Measurements from ENCODE around the gene GTF2A1.
A peak's percentile ranks its signal among the peaks of the same experiment; 100 is the strongest.
"Not testable (repeated sequence)": the region's sequence is repeated elsewhere in the genome, so short reads cannot be mapped to it uniquely, and the experiment has no call there.

The GTF2A1 gene

DNA sequence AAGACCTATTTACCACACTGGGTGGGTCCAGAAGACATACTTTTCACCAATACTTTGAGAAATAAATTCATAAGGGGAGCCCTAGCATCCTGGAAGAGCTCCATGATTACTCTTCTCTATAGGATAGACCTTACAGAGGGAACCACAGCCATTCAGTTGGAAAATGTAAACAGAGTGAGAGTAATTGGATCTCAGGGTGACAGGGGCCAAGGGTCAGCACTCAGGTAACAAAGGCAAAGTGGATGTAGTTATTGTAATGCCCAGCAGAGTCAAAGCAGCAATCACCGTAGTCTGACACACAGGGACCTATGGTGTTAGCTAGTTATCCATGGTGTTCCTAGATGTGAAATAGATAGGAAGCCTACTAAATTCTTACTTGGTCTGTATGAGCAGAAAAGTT lies 10.8 kb upstream of the GTF2A1 start:
- DNase-seq (ENCODE audit: low spot score): no peak

DNA sequence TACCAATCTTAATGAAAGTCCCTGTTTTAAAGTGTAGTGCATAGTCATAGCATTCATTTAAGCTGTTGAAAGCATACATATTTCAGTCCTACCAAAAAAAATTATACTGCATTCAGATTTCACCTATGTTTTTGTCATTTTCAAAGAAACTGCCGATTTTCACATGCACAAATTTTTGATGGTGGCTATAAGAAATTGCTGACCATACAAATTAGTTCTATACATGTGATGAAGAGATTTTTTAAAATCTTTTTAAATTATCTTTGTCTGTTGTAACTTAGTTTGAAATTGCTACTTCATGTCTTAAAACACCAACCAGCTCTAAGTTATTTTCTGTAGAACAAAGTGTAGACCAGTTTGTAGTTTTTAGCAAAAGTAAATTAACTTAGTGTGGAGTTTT lies 3.5 kb upstream of the GTF2A1 start:
- no peak for DNase-seq (ENCODE audit: low spot score)

DNA sequence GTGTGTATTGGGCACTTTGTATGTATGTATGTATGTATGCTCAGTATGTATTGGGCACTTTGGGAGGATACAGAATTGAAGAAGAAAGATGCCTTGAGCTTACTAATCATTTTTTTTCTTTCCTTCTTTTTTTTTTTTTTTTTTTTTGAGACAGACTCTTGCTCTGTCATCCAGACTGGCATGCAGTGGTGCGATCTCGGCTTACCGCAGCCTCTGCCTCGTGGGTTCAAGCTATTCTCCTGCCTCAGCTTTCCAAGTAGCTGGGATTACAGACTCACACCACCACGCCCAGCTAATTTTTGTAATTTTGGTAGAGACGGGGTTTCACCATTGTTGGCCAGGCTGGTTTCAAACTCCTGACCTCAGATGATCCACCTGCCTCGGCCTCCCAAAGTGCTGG lies 3.0 kb upstream of the GTF2A1 start:
- DNase-seq (ENCODE audit: low spot score): not testable (repeated sequence)

DNA sequence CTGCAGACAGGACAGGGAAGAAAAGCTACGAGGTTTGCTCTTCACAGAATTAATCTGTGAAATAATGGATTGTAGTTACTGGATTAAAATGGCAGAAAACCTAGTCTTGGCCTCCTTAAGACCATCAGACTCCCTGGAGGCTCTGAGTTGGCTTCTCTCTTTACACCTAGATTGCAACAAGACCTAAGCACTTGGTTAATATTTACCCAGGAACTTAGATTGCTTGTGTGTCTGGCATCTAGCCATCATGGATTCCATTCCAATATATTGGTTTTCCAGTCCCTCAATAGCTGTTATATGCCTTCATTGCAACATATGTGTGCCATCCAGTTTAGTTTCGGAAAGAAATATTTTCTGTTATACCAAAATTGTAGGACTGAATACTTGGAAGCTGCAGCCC lies 1.9 kb upstream of the GTF2A1 start:
- DNase-seq (ENCODE audit: low spot score): no peak

GRCh38 chr14:81222126-81222525 lies 1.4 kb upstream of the GTF2A1 start:
- DNase-seq (ENCODE audit: low spot score): no peak

DNA sequence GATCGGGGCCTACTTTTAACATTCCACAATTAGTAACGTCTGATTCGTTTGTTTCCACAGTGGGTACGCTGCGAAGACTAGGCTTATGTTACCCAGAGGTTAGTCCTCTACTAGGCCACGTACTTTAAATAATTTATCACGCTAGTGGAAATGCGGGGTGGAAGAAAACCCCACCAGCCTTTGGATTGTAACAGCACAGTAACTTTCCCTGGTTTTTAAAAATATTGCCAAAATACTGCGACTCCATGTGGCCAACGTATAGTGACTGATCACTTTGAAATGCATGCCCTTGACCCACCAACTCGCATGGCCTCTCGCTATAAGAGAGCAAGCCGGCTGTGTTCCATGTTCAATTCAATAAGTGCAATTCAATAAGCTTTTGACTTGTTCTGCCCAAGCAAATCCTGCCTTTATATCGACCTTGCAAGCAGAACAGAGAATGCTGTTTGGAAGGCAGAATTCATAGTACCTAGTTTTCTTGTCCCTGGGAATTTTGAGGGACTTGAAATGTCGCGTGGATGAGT lies 882 bp upstream of the GTF2A1 start:
- DNase-seq (ENCODE audit: low spot score): no peak

DNA sequence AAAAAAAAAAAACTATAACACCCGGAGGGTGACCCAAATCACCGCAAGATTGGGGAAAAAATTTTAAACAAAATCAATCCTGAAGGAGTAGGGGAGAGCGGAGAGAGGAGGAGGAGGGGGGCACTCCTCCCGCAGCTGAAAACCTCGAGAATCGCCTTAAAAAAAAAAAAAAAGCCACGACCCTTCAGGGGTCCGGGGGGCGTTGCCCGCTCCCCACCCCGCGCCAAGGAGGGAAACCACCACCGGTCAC lies 254 bp downstream of the GTF2A1 start:
- no peak for DNase-seq (ENCODE audit: low spot score)

- DNase-seq (ENCODE audit: low spot score): peak; percentile 73
Measured at GRCh38 chr14:81219759-81220579, 790 bp downstream of the GTF2A1 start.

DNA sequence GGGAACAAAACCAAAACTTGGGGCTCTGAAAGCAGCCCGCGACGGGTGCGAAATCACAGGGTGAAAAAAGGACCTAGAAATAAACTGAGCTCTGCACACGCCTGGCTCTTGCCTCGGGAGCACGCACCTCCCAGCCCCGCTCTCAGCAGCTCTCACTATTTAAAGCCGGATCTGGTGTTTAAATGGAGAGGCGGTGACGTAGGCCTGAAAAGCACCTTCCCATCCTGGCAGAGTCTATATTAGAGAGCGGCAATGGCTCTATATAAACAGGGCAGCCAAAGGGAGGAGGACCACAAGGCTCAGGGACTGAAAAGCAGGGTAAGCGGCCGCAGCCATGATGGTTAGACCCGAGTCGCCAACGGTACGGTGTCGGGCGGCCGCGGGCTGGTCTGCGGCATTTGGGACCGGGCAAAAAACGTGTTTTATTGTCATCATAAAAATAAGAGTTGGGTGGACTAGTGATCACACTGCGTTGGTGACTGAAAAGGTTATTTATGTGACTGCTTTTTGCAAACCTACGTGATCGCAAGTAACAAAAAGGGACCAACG lies 1.5 kb downstream of the GTF2A1 start:
- DNase-seq (ENCODE audit: low spot score): peak; percentile 94

DNA sequence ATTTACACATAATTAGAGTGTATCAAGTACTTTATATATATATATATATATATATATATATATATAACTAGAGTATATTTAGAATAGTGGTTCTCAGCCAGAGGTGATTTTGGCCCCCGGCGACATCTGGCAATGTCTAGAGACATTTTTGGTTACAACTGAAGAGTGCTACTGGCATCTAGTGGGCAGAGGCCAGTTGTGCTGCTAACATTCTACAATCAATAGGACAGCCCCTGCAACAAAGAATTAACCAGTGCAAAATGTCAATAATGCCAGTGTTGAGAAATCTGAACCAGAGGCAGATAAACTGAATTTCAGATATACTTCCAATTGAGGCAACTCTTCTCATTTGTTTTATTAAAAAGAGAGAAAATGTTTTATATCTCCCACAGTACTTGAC lies 8.9 kb downstream of the GTF2A1 start:
- no peak for DNase-seq (ENCODE audit: low spot score)

GRCh38 chr14:81209167-81209836 lies 11.5 kb downstream of the GTF2A1 start:
- DNase-seq (ENCODE audit: low spot score): no peak

- DNase-seq (ENCODE audit: low spot score): no peak
Measured at GRCh38 chr14:81208489-81208888, 12.3 kb downstream of the GTF2A1 start.

- no peak for DNase-seq (ENCODE audit: low spot score)
Measured at GRCh38 chr14:81206115-81206514, 14.6 kb downstream of the GTF2A1 start.

DNA sequence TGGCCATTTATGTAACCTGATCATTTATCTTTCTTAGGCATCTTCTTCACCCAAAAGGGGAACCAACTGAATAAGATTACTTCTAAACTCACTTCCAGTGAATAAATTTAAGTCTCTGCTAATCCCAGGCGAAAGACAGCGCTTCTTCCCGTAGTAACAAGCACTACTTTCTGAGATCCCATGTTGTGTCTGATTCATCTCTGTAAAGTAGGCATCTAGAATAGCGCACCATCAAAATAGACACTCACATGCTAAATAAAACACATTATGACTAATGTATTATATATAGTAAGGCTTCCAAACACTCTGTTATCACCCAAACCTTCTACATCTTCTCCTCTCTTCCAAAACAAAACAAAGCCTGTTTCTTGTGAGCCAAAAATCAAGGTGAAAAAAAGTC lies 15.1 kb downstream of the GTF2A1 start:
- no peak for DNase-seq (ENCODE audit: low spot score)

- DNase-seq (ENCODE audit: low spot score): no peak
Measured at GRCh38 chr14:81200054-81200453, 20.7 kb downstream of the GTF2A1 start.

DNA sequence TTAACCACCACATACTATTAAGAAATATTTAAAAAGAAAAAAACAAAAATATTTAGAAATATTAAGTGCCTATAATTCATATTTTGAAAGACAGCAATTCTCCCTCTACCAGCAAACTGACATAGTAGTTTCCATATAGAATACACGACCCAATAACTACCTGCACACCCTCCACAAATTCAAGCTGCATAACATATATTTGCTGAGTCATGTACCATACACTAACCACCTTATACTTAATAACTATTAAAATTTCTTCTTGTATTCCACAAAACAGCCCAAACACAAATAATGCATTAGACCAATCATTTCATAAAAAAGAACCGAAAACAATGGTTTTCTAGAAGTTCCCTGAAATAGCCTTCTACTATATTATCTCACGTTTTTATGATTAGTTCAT lies 21.7 kb downstream of the GTF2A1 start:
- no peak for DNase-seq (ENCODE audit: low spot score)

DNA sequence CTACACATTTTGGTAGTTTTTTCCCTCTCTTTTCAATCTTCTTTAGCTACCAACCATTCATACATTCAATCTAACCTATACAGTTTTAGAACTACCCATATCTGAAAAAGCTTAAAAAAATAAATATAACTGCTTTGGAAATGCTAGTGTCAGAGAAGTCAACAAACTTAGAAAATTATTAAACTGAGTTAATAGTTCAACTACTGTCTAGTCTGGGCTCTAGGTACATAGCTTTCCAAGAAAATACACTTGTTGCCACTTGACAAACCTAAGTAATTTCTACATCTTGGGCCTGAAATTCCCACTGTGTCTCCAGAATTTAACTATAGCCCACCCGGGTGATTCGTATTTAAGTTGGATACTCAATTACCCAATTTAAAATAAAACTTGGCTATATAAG lies 22.1 kb downstream of the GTF2A1 start:
- no peak for DNase-seq (ENCODE audit: low spot score)

GRCh38 chr14:81193924-81194633 lies 26.7 kb downstream of the GTF2A1 start:
- no peak for DNase-seq (ENCODE audit: low spot score)

GRCh38 chr14:81192594-81192993 lies 28.2 kb downstream of the GTF2A1 start:
- DNase-seq (ENCODE audit: low spot score): no peak

GRCh38 chr14:81187832-81188522 lies 32.8 kb downstream of the GTF2A1 start:
- DNase-seq (ENCODE audit: low spot score): no peak

DNA sequence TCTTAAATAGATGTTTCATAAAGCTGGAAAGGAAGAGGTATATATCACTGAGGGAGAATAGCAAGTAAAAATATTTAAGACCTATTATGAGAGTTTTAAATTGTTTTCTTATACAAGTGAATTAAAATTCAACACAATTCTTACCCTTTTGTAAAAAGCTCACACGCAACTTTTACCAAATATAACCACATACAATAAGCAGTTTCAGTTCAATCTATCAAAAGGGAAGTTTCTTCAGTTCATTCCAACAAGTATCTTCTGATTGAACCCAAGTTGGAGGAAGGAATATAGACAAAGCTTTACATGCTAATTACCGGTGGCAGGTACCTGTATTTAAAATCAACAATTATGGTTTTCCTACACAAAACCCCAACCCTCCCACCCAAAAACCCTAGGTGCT lies 41.1 kb downstream of the GTF2A1 start:
- DNase-seq (ENCODE audit: low spot score): no peak

GRCh38 chr14:81178063-81178462 lies 42.7 kb downstream of the GTF2A1 start:
- no peak for DNase-seq (ENCODE audit: low spot score)

Data from left forelimb (tissue), 1 donor.